H1 (cell line): Measurements from ENCODE around the gene DLEC1. TPM values are rescaled to one million over a fixed set of nuclear protein-coding genes. Genes with fewer than 3 reads are reported as not detected.

Source experiments
- CTCF ChIA-PET: fragments of 300-600 bp; sonication (Branson Sonifier 250); formaldehyde crosslinking; loops from one replicate; lab custom pipeline; 2021; ENCODE audit not compliant: partially characterized antibody; lab: Charles Lee
- POLR2A ChIA-PET: fragments of 300-600 bp; sonication (Branson Sonifier 250); formaldehyde crosslinking; loops from one replicate; lab custom pipeline; 2021; ENCODE audit warnings: inconsistent platforms; ENCODE audit not compliant: partially characterized antibody; lab: Charles Lee
- DNase-seq, 2 experiments: peaks; one replicate each; pipeline versions ENCODE4 v3.0.0 to v3.0.0-alpha.2; 2010 to 2022; ENCODE audit warnings: low spot score in 2 of 2, low read depth in 1 of 2, mixed read lengths in 1 of 2
- FAIRE-seq: peaks from 2 replicates; lab custom pipeline; 2011; peaks lifted over from hg19 to GRCh38; lab: Jason Lieb, UNC
- H2AFZ ChIP-seq: 2 replicates; pipeline ENCODE4 v1.8.1; 2012; ENCODE audit warnings: low read length, inconsistent platforms
- H2AK5ac ChIP-seq: 2 replicates; pipeline ENCODE4 v1.6.1; 2013; ENCODE audit warnings: low read depth, low read length
- H2BK120ac ChIP-seq: replicated peaks from 2 replicates; pipeline ENCODE3; 2013; ENCODE audit warnings: low read depth, low read length, inconsistent platforms
- H2BK12ac ChIP-seq: 2 replicates; pipeline ENCODE4 v1.6.1; 2013; ENCODE audit warnings: low read depth, low read length
- H2BK15ac ChIP-seq: 2 replicates; pipeline ENCODE4 v1.6.1; 2013; ENCODE audit warnings: low read length
- H2BK20ac ChIP-seq: 2 replicates; pipeline ENCODE4 v1.6.1; 2013; ENCODE audit warnings: low read length
- H2BK5ac ChIP-seq: 2 replicates; pipeline ENCODE4 v1.6.1; 2013; ENCODE audit warnings: low read depth, low read length
- H3K14ac ChIP-seq: 2 replicates; pipeline ENCODE4 v1.6.1; 2013; ENCODE audit warnings: inconsistent platforms; ENCODE audit not compliant: insufficient read length
- H3K18ac ChIP-seq: 2 replicates; pipeline ENCODE4 v1.6.1; 2013; ENCODE audit warnings: low read length; ENCODE audit errors: extremely low read depth
- H3K23ac ChIP-seq: 2 replicates; pipeline ENCODE4 v1.6.1; 2013; ENCODE audit warnings: inconsistent platforms; ENCODE audit not compliant: insufficient read length
- H3K23me2 ChIP-seq: 2 replicates; pipeline ENCODE4 v1.6.1; 2013; ENCODE audit warnings: low read depth, low read length
- H3K27ac ChIP-seq: 2 replicates; pipeline ENCODE4 v1.6.1; 2011; ENCODE audit warnings: low read depth, low read length, inconsistent platforms
- H3K27me3 ChIP-seq, 4 experiments: replicated peaks in 1 of 4; 1 replicate in 1 of 4; 2 replicates in 3 of 4; pipeline versions ENCODE4 v1.6.1 to v1.8.1; 2011 to 2013; ENCODE audit warnings: low read length in 3 of 4, mild to moderate bottlenecking in 3 of 4, inconsistent platforms in 2 of 4, mixed read lengths in 2 of 4, moderate library complexity in 1 of 4; ENCODE audit not compliant: control insufficient read depth in 3 of 4, insufficient read depth in 3 of 4; ENCODE audit errors: extremely low read depth in 1 of 4
- H3K36me3 ChIP-seq, 4 experiments: 2 replicates each; pipeline versions ENCODE4 v1.6.1 to v1.8.1; 2011 to 2013; ENCODE audit warnings: mild to moderate bottlenecking in 4 of 4, low read length in 3 of 4, moderate library complexity in 2 of 4, control low read depth in 1 of 4, inconsistent platforms in 1 of 4; ENCODE audit not compliant: insufficient read depth in 4 of 4, control insufficient read depth in 2 of 4
- H3K4ac ChIP-seq: replicated peaks from 2 replicates; pipeline ENCODE3; 2013; ENCODE audit warnings: low read length, low read depth, mixed read lengths, inconsistent platforms; ENCODE audit not compliant: insufficient read length
- H3K4me1 ChIP-seq, 4 experiments: replicated peaks in 1 of 4; 1 replicate in 1 of 4; 2 replicates in 3 of 4; pipeline versions ENCODE4 v1.6.1 to v1.8.1; 2011 to 2013; ENCODE audit warnings: low read length in 3 of 4, inconsistent platforms in 2 of 4, mixed read lengths in 1 of 4; ENCODE audit not compliant: insufficient read depth in 4 of 4, control insufficient read depth in 3 of 4
- H3K4me2 ChIP-seq, 2 experiments: 2 replicates each; pipeline versions ENCODE4 v1.6.1 to v1.8.1; 2011 to 2013; ENCODE audit warnings: low read depth in 2 of 2, low read length in 2 of 2, control low read depth in 1 of 2, inconsistent platforms in 1 of 2, mild to moderate bottlenecking in 1 of 2; ENCODE audit not compliant: insufficient read depth in 1 of 2
- H3K4me3 ChIP-seq, 4 experiments: fragments of 200-600, 300-600 bp in 1 of 4; sonication (generic), shearing (Covaris generic), sonication (Bioruptor Twin) in 1 of 4; 2 replicates each; pipeline versions ENCODE4 v1.5.1 to v1.8.1; 2011 to 2016; ENCODE audit warnings: low read length in 4 of 4, low read depth in 3 of 4, control low read depth in 2 of 4, inconsistent platforms in 2 of 4, mild to moderate bottlenecking in 2 of 4, mixed read lengths in 1 of 4, moderate library complexity in 1 of 4; ENCODE audit not compliant: insufficient read depth in 2 of 4; ENCODE audit errors: extremely low read depth in 1 of 4
- H3K56ac ChIP-seq: replicated peaks from 2 replicates; pipeline ENCODE3; 2013; ENCODE audit warnings: low read depth, mild to moderate bottlenecking, mixed read lengths, low read length, inconsistent platforms; ENCODE audit not compliant: insufficient read length
- H3K79me1 ChIP-seq: 2 replicates; pipeline ENCODE4 v1.6.1; 2013; ENCODE audit warnings: low read depth, low read length, control low read depth
- H3K79me2 ChIP-seq, 2 experiments: 2 replicates each; pipeline versions ENCODE4 v1.6.1 to v1.8.1; 2012 to 2013; ENCODE audit warnings: low read length in 2 of 2, mild to moderate bottlenecking in 2 of 2, inconsistent platforms in 1 of 2; ENCODE audit not compliant: insufficient read depth in 2 of 2, control insufficient read depth in 1 of 2
- H3K9ac ChIP-seq, 4 experiments: replicated peaks in 1 of 4; 1 replicate in 1 of 4; 2 replicates in 3 of 4; pipeline versions ENCODE4 v1.6.1 to v1.8.1; 2011 to 2013; ENCODE audit warnings: low read depth in 3 of 4, low read length in 3 of 4, control low read depth in 2 of 4, mild to moderate bottlenecking in 2 of 4, moderate library complexity in 2 of 4, inconsistent platforms in 1 of 4; ENCODE audit errors: extremely low read depth in 1 of 4
- H3K9me3 ChIP-seq, 2 experiments: 2 replicates each; pipeline versions ENCODE4 v1.6.1 to v1.8.1; 2012 to 2013; ENCODE audit warnings: mild to moderate bottlenecking in 2 of 2, moderate library complexity in 2 of 2, control low read depth in 1 of 2, inconsistent platforms in 1 of 2, low read depth in 1 of 2, low read length in 1 of 2, mixed read lengths in 1 of 2; ENCODE audit not compliant: insufficient read depth in 2 of 2
- H4K20me1 ChIP-seq, 2 experiments: replicated peaks in 1 of 2; 2 replicates each; pipeline versions ENCODE3 to v1.8.1; 2011 to 2013; ENCODE audit warnings: inconsistent platforms in 2 of 2, low read length in 2 of 2, mild to moderate bottlenecking in 1 of 2; ENCODE audit not compliant: insufficient read depth in 2 of 2, control insufficient read depth in 1 of 2
- H4K5ac ChIP-seq: 2 replicates; pipeline ENCODE4 v1.6.1; 2013; ENCODE audit warnings: low read length, low read depth, mixed read lengths, inconsistent platforms; ENCODE audit not compliant: insufficient read length
- H4K8ac ChIP-seq: 2 replicates; pipeline ENCODE4 v1.8.0; 2013; ENCODE audit warnings: mild to moderate bottlenecking, moderate library complexity, low read length, inconsistent platforms; ENCODE audit not compliant: insufficient read depth; ENCODE audit errors: extremely low read depth
- H4K91ac ChIP-seq: replicated peaks from 2 replicates; pipeline ENCODE3; 2013; ENCODE audit warnings: low read length, mixed read lengths, inconsistent platforms; ENCODE audit not compliant: insufficient read length
- ATF2 ChIP-seq: IDR thresholded peaks from 2 replicates; pipeline ENCODE4 v1.6.1; 2012; ENCODE audit warnings: low read length, inconsistent platforms
- JUN ChIP-seq: IDR thresholded peaks from 2 replicates; pipeline ENCODE4 v1.6.1; 2011; ENCODE audit warnings: low read depth, mild to moderate bottlenecking, improper control_type of control experiment, low read length
- WGBS, 2 experiments: shearing (Covaris generic) in 1 of 2; methylation state at CpG; one replicate each; pipeline versions ENCODE4 v1.1.6 to v1.1.7; 2013 to 2015; ENCODE audit warnings: low lambda C conversion rate in 2 of 2, mixed read lengths in 2 of 2, inconsistent platforms in 1 of 2, low coverage in 1 of 2, missing lambda C conversion rate in 1 of 2; ENCODE audit not compliant: insufficient replicate concordance in 2 of 2, insufficient coverage in 1 of 2, insufficient read length in 1 of 2; ENCODE audit errors: extremely low coverage in 1 of 2, missing lambda C conversion rate in 1 of 2; 5-methylcytosine and 5-hydroxymethylcytosine counted together
- polyA plus RNA-seq, 7 experiments: library from polyadenylated mRNA; depleted of rRNA in 3 of 7; stranded (reverse) in 5 of 7; unstranded in 2 of 7; fragments of >200 nt in 5 of 7; fragments of 200-250 nt in 2 of 7; gene quantifications; 1 replicate in 5 of 7; 2 replicates in 1 of 7; 4 replicates in 1 of 7; pipeline versions ENCODE4 v1.2.1 to v1.2.3, GENCODE V29; 2011 to 2013; ENCODE audit warnings: missing spikeins in 2 of 7, mixed read lengths in 2 of 7
- total RNA-seq: library from RNA; stranded (reverse); fragmentation: NEBNext Ultra II Directional; extraction: Animal tissue kit (Norgen Biotek cat#: 25700); gene quantifications from 2 replicates; pipeline ENCODE4 v1.2.1, GENCODE V29; 2021

The DLEC1 gene
- total and polyA plus RNA-seq, 2 of the 8 experiments (the other 6 are each of a cell fraction or from before 2014, with no cell fraction given): 0.26 to 0.76 TPM

- H2BK20ac ChIP-seq: no peak overlapping the region
- POLR2A ChIA-PET: interaction anchor here (0.8 to 4.2 kb wide), 4 partner anchors 10 to 43 kb away, joined by 4 to 20 read pairs (median 4); partner anchors contain the start of gene OXSR1
- no peak overlapping the region for H4K5ac ChIP-seq
- H4K20me1 ChIP-seq: peaks cover 2 to 15% of the 10 kb centered on the region in 2 experiments
- no peak overlapping the region for H2BK12ac ChIP-seq
- no peaks in the 10 kb centered on the region for H3K79me2 ChIP-seq
- no peaks in the 10 kb centered on the region for H3K79me1 ChIP-seq
- no peak for TF ChIP-seq JUN
- no peak for TF ChIP-seq ATF2
- H3K27ac ChIP-seq: no peak overlapping the region
- no peak overlapping the region for H2BK5ac ChIP-seq
- no peak overlapping the region for H2BK120ac ChIP-seq
- 92% methylated on average over 9 of the region's 9 CpGs; no CpG with 5 or more reads in 1 of the 2 experiments for WGBS, 2 experiments
- no peak overlapping the region for H3K4ac ChIP-seq
- DNase-seq: no peak
- H3K4me3 ChIP-seq: no peak overlapping the region
- H2BK15ac ChIP-seq: no peak overlapping the region
- no peak overlapping the region for H3K23ac ChIP-seq
- H3K4me1 ChIP-seq: no peaks in the 10 kb centered on the region
- no peak overlapping the region for H3K14ac ChIP-seq
- H3K56ac ChIP-seq: no peak overlapping the region
- CTCF ChIA-PET: interaction anchor here (1.1 to 8.8 kb wide), 3 partner anchors 8 to 147 kb away, joined by 3 to 105 read pairs (median 3); partner anchors contain the start of gene ACAA1
- no peak overlapping the region for H3K9ac ChIP-seq
- H2AK5ac ChIP-seq: no peak overlapping the region
- no peaks in the 10 kb centered on the region for H3K23me2 ChIP-seq
- no peak overlapping the region for H4K8ac ChIP-seq
- no peaks in the 10 kb centered on the region for H3K27me3 ChIP-seq
- no peak overlapping the region for H2AFZ ChIP-seq
- no peak overlapping the region for H3K18ac ChIP-seq
- H3K9me3 ChIP-seq: no peaks in the 10 kb centered on the region; a peak in 1 of 4 replicates
- H3K36me3 ChIP-seq: peaks cover 14 to 33% (median 26%) of the 10 kb centered on the region in 4 experiments
- H4K91ac ChIP-seq: no peak overlapping the region
- FAIRE-seq: no peak
- H3K4me2 ChIP-seq: no peak overlapping the region
These were observed 82.4 kb downstream of the DLEC1 start for GRCh38 chr3:38121451-38121831.
